ENCODE results near the gene C14orf132.

Gene C14orf132

GRCh38 chr14:96106891-96107290 is 67.7 kb downstream of the C14orf132 start:
- Mint-ChIP-seq H3K27me3 (peaks cover 24 to 71% of the 10 kb centered on the region in 2 donors), H3K4me1 (ENCODE audit: low read depth in 2 of 2) (no peaks in the 10 kb centered on the region)
- no peak for DNase-seq

GRCh38 chr14:96108061-96108795 is 69.1 kb downstream of the C14orf132 start:
- Mint-ChIP-seq H3K27ac (no peak overlapping the region), H3K4me1 (ENCODE audit: low read depth in 2 of 2) (no peaks in the 10 kb centered on the region), H3K4me3 (no peak overlapping the region), H3K9me3 (no peaks in the 10 kb centered on the region), H3K36me3 (ENCODE audit: insufficient read depth) (peaks cover 2% of the 10 kb centered on the region), H3K27me3 (peaks cover 31 to 84% of the 10 kb centered on the region in 2 donors)
- no peak for ATAC-seq (replicated peaks)
- no peak for DNase-seq

More at GRCh38 chr14:96106891-96107290, 67.7 kb downstream of the C14orf132 start:
- H3K9me3 Mint-ChIP-seq: no peaks in the 10 kb centered on the region
- peaks cover 2% of the 10 kb centered on the region for H3K36me3 Mint-ChIP-seq (ENCODE audit: insufficient read depth)
- H3K4me3 Mint-ChIP-seq: no peak overlapping the region
- no peak for ATAC-seq (replicated peaks)
- no peak overlapping the region for H3K27ac Mint-ChIP-seq

GRCh38 chr14:96108911-96109310 is 69.7 kb downstream of the C14orf132 start:
- Mint-ChIP-seq H3K36me3 (ENCODE audit: insufficient read depth) (peaks cover 2% of the 10 kb centered on the region), H3K9me3 (no peaks in the 10 kb centered on the region), H3K27ac (no peak overlapping the region), H3K27me3 (peaks cover 31 to 85% of the 10 kb centered on the region in 2 donors), H3K4me3 (no peak overlapping the region), H3K4me1 (ENCODE audit: low read depth in 2 of 2) (no peaks in the 10 kb centered on the region)
- no peak for DNase-seq
- no peak for ATAC-seq (replicated peaks)

DNA sequence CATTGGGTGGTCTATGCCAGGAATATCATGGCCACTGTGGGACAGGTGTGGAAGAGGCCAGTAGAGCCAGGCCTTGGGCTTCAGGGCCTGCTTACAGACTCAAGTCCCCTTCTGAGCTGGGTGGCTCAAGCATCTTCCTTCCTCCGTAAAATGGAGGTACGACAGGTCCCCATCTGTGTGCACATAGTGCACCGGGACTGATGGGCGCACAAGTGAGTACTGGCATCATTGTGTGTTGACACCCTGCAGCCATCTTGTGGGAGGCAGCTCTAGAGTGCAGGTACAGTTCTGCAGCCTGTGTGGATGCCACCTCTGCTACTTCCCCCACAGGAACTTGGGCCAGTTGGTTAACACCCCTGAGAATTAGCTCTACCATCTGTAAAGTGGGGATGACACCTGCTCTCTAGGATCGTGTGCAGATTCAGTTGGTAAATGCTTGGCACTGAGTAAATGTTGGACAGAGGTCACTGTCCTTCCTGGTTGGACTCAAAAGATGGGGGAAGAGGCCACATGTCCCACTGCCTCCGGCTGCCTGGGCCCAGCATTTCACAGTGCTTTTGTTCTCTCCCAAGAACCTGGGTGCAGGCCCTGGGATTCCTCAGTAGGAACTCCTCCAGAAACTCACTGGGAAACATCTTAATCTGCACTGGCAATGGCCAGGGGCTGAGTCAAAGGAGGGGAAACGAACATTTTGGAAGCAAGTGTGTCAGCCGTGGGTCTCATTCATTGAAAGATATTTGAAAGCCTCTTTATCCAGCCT is 70.6 kb downstream of the C14orf132 start:
- Mint-ChIP-seq H3K9me3 (no peaks in the 10 kb centered on the region), H3K27ac (no peak overlapping the region), H3K27me3 (peaks cover 39 to 92% of the 10 kb centered on the region in 2 donors), H3K4me3 (no peak overlapping the region), H3K36me3 (ENCODE audit: insufficient read depth) (peaks cover 2% of the 10 kb centered on the region), H3K4me1 (ENCODE audit: low read depth in 2 of 2) (no peaks in the 10 kb centered on the region)
- ATAC-seq (replicated peaks) (no peak), DNase-seq (no peak)

GRCh38 chr14:96112032-96112431 is 72.9 kb downstream of the C14orf132 start:
- no peaks in the 10 kb centered on the region for H3K9me3 Mint-ChIP-seq
- peaks cover 42 to 82% of the 10 kb centered on the region in 2 donors for H3K27me3 Mint-ChIP-seq
- H3K4me3 Mint-ChIP-seq: no peak overlapping the region
- H3K27ac Mint-ChIP-seq: no peak overlapping the region
- H3K36me3 Mint-ChIP-seq (ENCODE audit: insufficient read depth): peaks cover 1% of the 10 kb centered on the region
- no peak for ATAC-seq (replicated peaks)
- DNase-seq: no peak
- H3K4me1 Mint-ChIP-seq (ENCODE audit: low read depth in 2 of 2): no peaks in the 10 kb centered on the region

DNA sequence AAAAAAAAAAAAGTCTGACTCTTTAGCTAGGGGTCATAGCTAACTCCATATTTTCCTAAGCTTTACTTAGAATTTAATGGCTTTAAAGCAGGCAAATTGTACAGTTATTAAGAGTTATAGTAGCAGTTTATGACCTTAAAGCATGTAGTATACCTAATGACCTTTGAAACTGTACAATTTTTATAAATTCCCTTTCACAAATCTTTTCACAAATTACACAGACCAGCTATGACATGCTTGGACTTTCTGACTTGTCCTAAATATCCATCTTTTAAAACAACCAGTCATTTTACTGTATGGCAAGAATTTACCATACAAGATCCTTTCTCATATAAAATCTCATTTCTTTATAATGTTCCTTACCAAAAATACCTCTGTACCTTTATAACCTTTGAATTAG is 74.8 kb downstream of the C14orf132 start:
- no peak overlapping the region for H3K27ac Mint-ChIP-seq
- H3K9me3 Mint-ChIP-seq: no peaks in the 10 kb centered on the region
- H3K36me3 Mint-ChIP-seq (ENCODE audit: insufficient read depth): no peaks in the 10 kb centered on the region
- H3K27me3 Mint-ChIP-seq: peaks cover 45 to 79% of the 10 kb centered on the region in 2 donors
- H3K4me1 Mint-ChIP-seq (ENCODE audit: low read depth in 2 of 2): no peaks in the 10 kb centered on the region
- ATAC-seq (replicated peaks) (no peak), DNase-seq (no peak)
- H3K4me3 Mint-ChIP-seq: no peak overlapping the region

- DNase-seq: no peak
- H3K27me3 Mint-ChIP-seq: peaks cover 41 to 56% of the 10 kb centered on the region in 2 donors
Observed at GRCh38 chr14:96117101-96117897, 78.1 kb downstream of the C14orf132 start.

GRCh38 chr14:96117960-96118359 is 78.8 kb downstream of the C14orf132 start:
- Mint-ChIP-seq H3K27ac (no peak overlapping the region), H3K27me3 (peaks cover 38 to 50% of the 10 kb centered on the region in 2 donors), H3K4me3 (no peak overlapping the region), H3K4me1 (ENCODE audit: low read depth in 2 of 2) (no peaks in the 10 kb centered on the region), H3K36me3 (ENCODE audit: insufficient read depth) (no peaks in the 10 kb centered on the region), H3K9me3 (no peaks in the 10 kb centered on the region)
- ATAC-seq (replicated peaks) (no peak), DNase-seq (no peak)

More at GRCh38 chr14:96117101-96117897, 78.1 kb downstream of the C14orf132 start:
- Mint-ChIP-seq H3K4me3 (no peak overlapping the region), H3K4me1 (ENCODE audit: low read depth in 2 of 2) (no peaks in the 10 kb centered on the region), H3K9me3 (no peaks in the 10 kb centered on the region), H3K36me3 (ENCODE audit: insufficient read depth) (no peaks in the 10 kb centered on the region), H3K27ac (no peak overlapping the region)
- ATAC-seq (replicated peaks): no peak

DNA sequence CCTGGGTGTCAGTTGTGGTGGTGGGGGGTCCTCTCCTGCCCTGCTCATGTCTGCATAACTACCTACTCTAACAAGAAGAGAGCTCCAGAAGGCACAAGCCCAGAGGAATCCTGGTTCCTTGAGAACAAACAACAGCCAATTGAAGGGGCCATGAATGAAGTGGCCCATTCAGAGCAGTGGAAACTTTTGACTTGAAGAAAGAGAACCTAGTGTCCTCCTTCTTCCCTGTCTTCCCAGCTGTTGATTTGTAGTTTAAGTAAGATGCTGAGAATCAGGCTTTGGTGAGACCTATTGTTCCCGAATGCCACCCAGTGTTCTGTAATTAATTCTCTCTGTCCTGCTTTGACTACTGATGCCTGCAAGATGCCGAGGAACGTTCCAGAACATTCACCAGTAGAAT is 79.2 kb downstream of the C14orf132 start:
- ATAC-seq (replicated peaks): no peak
- H3K4me3 Mint-ChIP-seq: no peak overlapping the region
- H3K27me3 Mint-ChIP-seq: peaks cover 38 to 46% of the 10 kb centered on the region in 2 donors
- H3K9me3 Mint-ChIP-seq: no peaks in the 10 kb centered on the region
- H3K36me3 Mint-ChIP-seq (ENCODE audit: insufficient read depth): no peaks in the 10 kb centered on the region
- no peak overlapping the region for H3K27ac Mint-ChIP-seq
- no peak for DNase-seq
- H3K4me1 Mint-ChIP-seq (ENCODE audit: low read depth in 2 of 2): no peaks in the 10 kb centered on the region

GRCh38 chr14:96119947-96120346 is 80.8 kb downstream of the C14orf132 start:
- H3K27ac Mint-ChIP-seq: no peak overlapping the region
- no peak overlapping the region for H3K4me3 Mint-ChIP-seq
- H3K4me1 Mint-ChIP-seq (ENCODE audit: low read depth in 2 of 2): no peaks in the 10 kb centered on the region
- DNase-seq (no peak), ATAC-seq (replicated peaks) (no peak)
- H3K36me3 Mint-ChIP-seq (ENCODE audit: insufficient read depth): no peaks in the 10 kb centered on the region
- no peaks in the 10 kb centered on the region for H3K9me3 Mint-ChIP-seq
- peaks cover 33 to 37% of the 10 kb centered on the region in 2 donors for H3K27me3 Mint-ChIP-seq

GRCh38 chr14:96120392-96120791 is 81.2 kb downstream of the C14orf132 start:
- H3K4me3 Mint-ChIP-seq: no peak overlapping the region
- no peaks in the 10 kb centered on the region for H3K9me3 Mint-ChIP-seq

DNA sequence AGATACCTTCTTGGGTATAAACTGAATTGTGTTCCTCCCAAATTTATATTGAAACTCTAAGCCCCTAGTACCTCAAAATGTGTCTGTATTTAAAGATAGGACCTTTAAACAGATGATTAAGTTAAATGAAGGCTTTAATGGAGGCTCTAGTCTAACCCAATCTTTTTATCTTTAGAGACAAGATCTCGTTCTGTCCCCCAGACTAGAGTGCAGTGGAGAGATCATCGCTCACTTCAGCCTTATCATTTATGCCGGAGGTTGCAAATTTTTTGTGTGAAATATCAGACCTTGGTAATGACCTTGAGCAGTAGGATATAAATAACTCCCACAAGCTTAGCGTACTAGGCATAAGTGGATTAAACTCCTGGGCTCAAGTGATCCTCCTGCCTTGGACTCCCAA is 81.8 kb downstream of the C14orf132 start:
- H3K27ac Mint-ChIP-seq: no peak overlapping the region
- ATAC-seq (replicated peaks): no peak
- H3K36me3 Mint-ChIP-seq (ENCODE audit: insufficient read depth): no peaks in the 10 kb centered on the region
- H3K27me3 Mint-ChIP-seq: peaks cover 28 to 38% of the 10 kb centered on the region in 2 donors
- no peaks in the 10 kb centered on the region for H3K9me3 Mint-ChIP-seq
- no peak overlapping the region for H3K4me3 Mint-ChIP-seq
- no peak for DNase-seq
- no peaks in the 10 kb centered on the region for H3K4me1 Mint-ChIP-seq (ENCODE audit: low read depth in 2 of 2)

More at GRCh38 chr14:96120392-96120791, 81.2 kb downstream of the C14orf132 start:
- ATAC-seq (replicated peaks) (no peak), DNase-seq (no peak)
- H3K4me1 Mint-ChIP-seq (ENCODE audit: low read depth in 2 of 2): no peaks in the 10 kb centered on the region
- no peaks in the 10 kb centered on the region for H3K36me3 Mint-ChIP-seq (ENCODE audit: insufficient read depth)
- no peak overlapping the region for H3K27ac Mint-ChIP-seq
- H3K27me3 Mint-ChIP-seq: peaks cover 28 to 37% of the 10 kb centered on the region in 2 donors

DNA sequence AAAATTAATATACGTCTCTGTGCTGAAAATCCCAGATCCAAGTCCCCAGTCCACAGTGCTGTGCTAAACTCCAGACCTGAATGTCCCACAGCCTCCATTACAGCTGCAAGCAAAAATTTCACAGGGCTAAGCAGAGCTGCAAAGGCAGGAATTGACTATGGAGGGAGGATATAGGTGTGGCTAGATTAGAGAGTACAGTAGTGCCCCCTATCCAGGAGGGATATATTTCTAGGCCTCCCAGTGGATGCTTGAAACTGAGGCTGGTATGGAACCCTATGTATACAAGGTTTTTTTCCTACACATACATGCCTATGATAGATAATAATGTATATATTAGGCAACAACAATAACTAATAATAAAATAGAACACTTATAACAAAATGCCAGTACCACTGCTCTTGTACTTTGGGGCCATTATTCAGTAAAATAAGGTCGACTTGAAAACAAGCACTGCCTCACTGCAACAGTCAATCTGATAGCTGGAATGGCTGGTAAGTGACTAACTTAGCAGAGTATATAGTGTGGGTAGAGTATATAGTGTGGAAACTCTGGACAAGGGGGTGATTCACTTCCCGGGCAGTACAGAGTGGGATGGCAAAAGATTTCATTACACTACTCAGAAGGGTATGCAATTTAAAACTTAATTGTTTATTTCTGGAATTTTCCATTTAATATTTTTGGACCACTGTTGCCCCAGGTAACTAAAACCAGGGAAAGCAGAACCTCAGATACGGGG is 82.7 kb downstream of the C14orf132 start:
- no peak for ATAC-seq (replicated peaks)
- H3K36me3 Mint-ChIP-seq (ENCODE audit: insufficient read depth): no peaks in the 10 kb centered on the region
- H3K9me3 Mint-ChIP-seq: no peaks in the 10 kb centered on the region
- H3K4me1 Mint-ChIP-seq (ENCODE audit: low read depth in 2 of 2): peaks cover 0 to 5% of the 10 kb centered on the region in 2 donors
- DNase-seq: no peak
- H3K27ac Mint-ChIP-seq: no peak overlapping the region
- H3K4me3 Mint-ChIP-seq: no peak overlapping the region
- peaks cover 31 to 38% of the 10 kb centered on the region in 2 donors for H3K27me3 Mint-ChIP-seq
